SW 1271 (cell line): ENCODE measurements around the gene PROS1.
"Not testable (repeated sequence)": the region's sequence is repeated elsewhere in the genome, so short reads cannot be mapped to it uniquely, and the experiment has no call there.

Experiments used
- DNase-seq, 2 experiments: peaks; one replicate each; lab custom pipeline; 2025; lab: John Stamatoyannopoulos, UW

The PROS1 gene

GRCh38 chr3:93877427-93877826, 96.3 kb downstream of the PROS1 start:
- not testable (repeated sequence) for DNase-seq

- not testable (repeated sequence) for DNase-seq
These were observed 100.3 kb downstream of the PROS1 start for GRCh38 chr3:93873412-93873811.

GRCh38 chr3:93867425-93867824, 106.3 kb downstream of the PROS1 start:
- no peak for DNase-seq

- DNase-seq = no peak
These were observed 112.7 kb downstream of the PROS1 start for GRCh38 chr3:93861017-93861416.

- DNase-seq = no peak
These were observed 118.3 kb downstream of the PROS1 start for GRCh38 chr3:93855401-93855800.

- not testable (repeated sequence) for DNase-seq
These were observed 121.5 kb downstream of the PROS1 start for GRCh38 chr3:93852228-93852627.

- peak; percentile 62 to 87 for DNase-seq
These were observed 129.7 kb downstream of the PROS1 start for GRCh38 chr3:93843981-93844380.

- not testable (repeated sequence) for DNase-seq
These were observed 134.5 kb downstream of the PROS1 start for GRCh38 chr3:93839193-93839592.
